Kidney (tissue), 14 donors: ENCODE measurements around the gene PPP2R5A. TPM values are rescaled to one million over a fixed set of nuclear protein-coding genes. Genes with fewer than 3 reads are reported as not detected.

ENCODE experiments used
- DNase-seq, 5 donors: peaks; one replicate each; pipeline ENCODE4 v3.0.0-alpha.2; 2013 to 2020
- FAIRE-seq: peaks from 2 replicates; lab custom pipeline; 2012; peaks lifted over from hg19 to GRCh38; lab: Jason Lieb, UNC
- H3K27ac ChIP-seq, 2 donors: one replicate each; pipeline ENCODE4 v1.7.0; 2013; ENCODE audit warnings: low read depth in 2 of 2, low read length in 2 of 2, inconsistent platforms in 1 of 2
- H3K27me3 ChIP-seq: one replicate; pipeline ENCODE4 v1.7.1; 2013; ENCODE audit warnings: low read length, inconsistent platforms; ENCODE audit not compliant: control insufficient read depth, insufficient read depth
- H3K36me3 ChIP-seq, 3 donors: one replicate each; pipeline versions ENCODE4 v1.7.0 to v1.7.1; 2013; ENCODE audit warnings: low read length in 3 of 3, control low read depth in 1 of 3, inconsistent platforms in 1 of 3; ENCODE audit not compliant: insufficient read depth in 3 of 3, control insufficient read depth in 2 of 3
- H3K4me1 ChIP-seq, 3 donors: one replicate each; pipeline versions ENCODE4 v1.7.0 to v1.7.1; 2013; ENCODE audit warnings: low read length in 3 of 3, inconsistent platforms in 1 of 3, low read depth in 1 of 3; ENCODE audit not compliant: control insufficient read depth in 2 of 3, insufficient read depth in 2 of 3
- H3K4me3 ChIP-seq, 3 donors: one replicate each; pipeline versions ENCODE4 v1.7.0 to v1.8.1; 2013; ENCODE audit warnings: low read length in 3 of 3, control low read depth in 1 of 3, inconsistent platforms in 1 of 3
- H3K9ac ChIP-seq, 3 donors: one replicate each; pipeline versions ENCODE4 v1.7.0 to v1.7.1; 2013; ENCODE audit warnings: low read length in 3 of 3, control low read depth in 1 of 3, inconsistent platforms in 1 of 3
- H3K9me3 ChIP-seq, 3 donors: one replicate each; pipeline versions ENCODE4 v1.7.0 to v1.7.1; 2013; ENCODE audit warnings: low read length in 3 of 3, control low read depth in 1 of 3, inconsistent platforms in 1 of 3; ENCODE audit not compliant: control insufficient read depth in 2 of 3, insufficient read depth in 1 of 3
- intact Hi-C: fragments of 100-400 bp; cut with DNase I; formaldehyde crosslinking; loops from one replicate; pipeline ENCODE4 v1.11.1; 2022
- polyA plus RNA-seq: library from polyadenylated mRNA; stranded (reverse); fragments of 350-450 nt; fragmentation: Illumina TruSeq; extraction: RNeasy Lipid Tissue Mini Kit (QIAGEN cat#74804); gene quantifications from one replicate; pipeline ENCODE4 v1.2.3, GENCODE V29; 2014; ENCODE audit warnings: low read depth, low replicate concordance; ENCODE audit not compliant: insufficient read depth
- total RNA-seq: library from RNA; stranded (reverse); fragmentation: NEBNext Ultra II Directional; extraction: Animal tissue kit (Norgen Biotek cat#: 25700); gene quantifications from one replicate; pipeline ENCODE4 v1.2.1, GENCODE V29; 2021
- TF ChIP-seq, protein P1 (sequence below): IDR thresholded peaks from 3 replicates; pipeline ENCODE4 v1.5.1; 2012; ENCODE audit warnings: mild to moderate bottlenecking, moderate library complexity, borderline replicate concordance; ENCODE audit not compliant: insufficient read depth; ENCODE audit errors: extremely low read depth
- donor health status: control.
- donor health status: control.
- donor health status: control.
- donor health status: control.
- donor health status: control.
- donor health status: DM: yes; HTN: yes; CAD: no.
- donor health status: Normal renal cell carcinoma (clear cell type).

Gene PPP2R5A
- total and polyA plus RNA-seq, 2 donors from 2014 or later, result 36.6 to 67.3 TPM

DNA sequence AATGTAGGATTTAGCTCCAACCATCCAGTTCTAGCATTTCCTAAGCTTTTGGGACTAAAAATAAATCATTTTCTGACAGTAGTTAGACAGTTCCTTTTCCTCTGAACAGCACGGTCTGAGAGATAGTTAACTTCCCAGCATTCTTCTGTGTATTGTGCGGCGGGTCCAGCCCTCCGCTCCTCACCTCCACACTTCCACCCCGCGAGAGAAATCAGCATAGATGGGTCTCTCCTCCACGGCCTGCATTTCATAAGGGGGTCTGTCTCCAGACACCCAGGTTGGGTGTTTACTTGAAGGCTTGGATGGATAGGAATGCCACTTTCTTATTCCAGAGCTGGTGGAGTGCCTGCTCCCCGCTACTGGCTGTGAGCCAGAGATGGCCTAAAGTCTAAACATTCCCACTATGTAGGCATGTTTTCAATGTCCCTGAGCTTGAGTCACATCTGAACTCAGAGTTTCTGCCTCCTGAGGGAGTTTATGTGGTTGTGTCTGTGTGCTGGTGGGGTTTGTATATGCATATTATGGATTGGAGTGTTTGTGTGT, 38.0 kb upstream of the PPP2R5A start:
- intact Hi-C loops, result no loop called here
- no peak overlapping the region for H3K4me3 ChIP-seq

DNA sequence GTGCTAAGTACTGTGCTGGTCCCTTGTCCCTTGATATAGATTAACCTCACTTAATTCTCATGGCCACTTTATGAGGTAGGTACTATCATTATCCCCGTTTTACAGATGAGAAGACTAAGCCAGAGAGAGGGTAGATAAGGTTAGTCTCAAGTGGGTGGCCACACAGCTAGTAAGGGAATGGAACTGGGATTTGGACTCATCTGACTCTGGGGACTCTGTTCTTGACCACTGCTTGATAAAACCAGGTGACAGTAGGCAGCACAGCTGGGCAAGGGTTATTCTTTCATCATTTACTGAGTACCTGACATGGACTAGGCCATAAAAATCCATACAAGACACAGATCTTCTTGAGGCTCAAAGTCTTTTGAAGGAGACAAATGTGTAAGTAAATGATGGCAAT, 37.2 kb upstream of the PPP2R5A start:
- FAIRE-seq (no peak), DNase-seq (no peak)
- Histone ChIP-seq H3K36me3 (no peaks in the 10 kb centered on the region), H3K4me3 (no peak overlapping the region), H3K9me3 (no peaks in the 10 kb centered on the region), H3K27ac (no peak overlapping the region), H3K4me1 (peaks cover 0 to 2% (median 0%) of the 10 kb centered on the region in 3 donors), H3K9ac (no peak overlapping the region), H3K27me3 (no peaks in the 10 kb centered on the region)
- intact Hi-C loops, result no loop called here
- TF ChIP-seq, protein P1, sequence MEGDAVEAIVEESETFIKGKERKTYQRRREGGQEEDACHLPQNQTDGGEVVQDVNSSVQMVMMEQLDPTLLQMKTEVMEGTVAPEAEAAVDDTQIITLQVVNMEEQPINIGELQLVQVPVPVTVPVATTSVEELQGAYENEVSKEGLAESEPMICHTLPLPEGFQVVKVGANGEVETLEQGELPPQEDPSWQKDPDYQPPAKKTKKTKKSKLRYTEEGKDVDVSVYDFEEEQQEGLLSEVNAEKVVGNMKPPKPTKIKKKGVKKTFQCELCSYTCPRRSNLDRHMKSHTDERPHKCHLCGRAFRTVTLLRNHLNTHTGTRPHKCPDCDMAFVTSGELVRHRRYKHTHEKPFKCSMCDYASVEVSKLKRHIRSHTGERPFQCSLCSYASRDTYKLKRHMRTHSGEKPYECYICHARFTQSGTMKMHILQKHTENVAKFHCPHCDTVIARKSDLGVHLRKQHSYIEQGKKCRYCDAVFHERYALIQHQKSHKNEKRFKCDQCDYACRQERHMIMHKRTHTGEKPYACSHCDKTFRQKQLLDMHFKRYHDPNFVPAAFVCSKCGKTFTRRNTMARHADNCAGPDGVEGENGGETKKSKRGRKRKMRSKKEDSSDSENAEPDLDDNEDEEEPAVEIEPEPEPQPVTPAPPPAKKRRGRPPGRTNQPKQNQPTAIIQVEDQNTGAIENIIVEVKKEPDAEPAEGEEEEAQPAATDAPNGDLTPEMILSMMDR, result no peak

More for the DNA sequence above, 38.0 kb upstream of the PPP2R5A start:
- H3K4me1 ChIP-seq, result peaks cover 0 to 6% (median 0%) of the 10 kb centered on the region in 3 donors
- H3K36me3 ChIP-seq, result no peaks in the 10 kb centered on the region
- H3K9ac ChIP-seq, result no peak overlapping the region
- FAIRE-seq, result no peak
- TF ChIP-seq, protein P1, result no peak
- H3K27ac ChIP-seq, result peak overlapping the region in 1 of 2 donors; percentile 5
- peak in 1 of 5 donors; percentile 54 for DNase-seq
- no peaks in the 10 kb centered on the region for H3K27me3 ChIP-seq
- no peaks in the 10 kb centered on the region for H3K9me3 ChIP-seq

DNA sequence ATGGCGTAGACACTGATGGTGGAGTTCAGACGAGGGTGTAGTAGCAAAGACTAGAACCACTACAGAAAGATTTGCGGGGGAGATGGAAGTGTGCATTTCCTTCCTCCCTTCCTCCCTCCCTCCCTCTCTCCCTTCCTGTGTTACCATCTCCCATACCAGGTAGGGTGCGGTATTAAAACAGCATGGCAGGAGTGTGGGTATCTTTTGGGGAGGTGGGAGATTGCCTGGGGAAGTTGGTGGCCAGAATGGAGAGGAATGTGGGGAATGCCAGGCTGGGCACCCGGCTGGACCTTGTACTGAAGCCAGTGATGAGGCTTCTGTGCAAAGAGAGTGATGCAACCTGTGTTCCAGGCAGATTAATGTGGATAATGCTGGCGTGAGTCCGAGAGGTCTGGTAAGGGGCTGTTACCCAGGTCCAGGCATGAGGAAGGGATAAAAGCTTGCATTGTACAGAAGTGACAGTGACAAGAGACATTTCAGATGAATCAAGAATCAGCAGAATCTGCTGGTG, 30.3 kb upstream of the PPP2R5A start:
- Histone ChIP-seq H3K9ac (no peak overlapping the region), H3K4me3 (no peak overlapping the region), H3K27me3 (no peaks in the 10 kb centered on the region), H3K36me3 (no peaks in the 10 kb centered on the region), H3K4me1 (peaks cover 0 to 2% (median 0%) of the 10 kb centered on the region in 3 donors), H3K9me3 (no peaks in the 10 kb centered on the region), H3K27ac (no peak overlapping the region)
- intact Hi-C loops, result no loop called here
- DNase-seq, result peak in 1 of 5 donors; percentile 15
- no peak for FAIRE-seq
- TF ChIP-seq, protein P1, result no peak
